H9 (cell line): ENCODE results near the gene SEPTIN3. TPM values are rescaled to one million over a fixed set of nuclear protein-coding genes. Genes with fewer than 3 reads are reported as not detected.

Experiments used
- DNase-seq: peaks from one replicate; pipeline ENCODE4 v3.0.0-alpha.2; 2017
- H2AFZ ChIP-seq: one replicate; pipeline ENCODE4 v1.6.1; 2013; ENCODE audit warnings: mild to moderate bottlenecking, low read length, control low read depth, moderate library complexity
- H2AK5ac ChIP-seq: 2 replicates; pipeline ENCODE4 v1.6.1; 2013; ENCODE audit warnings: low read length, control low read depth, mixed read lengths; ENCODE audit not compliant: insufficient read length
- H2BK120ac ChIP-seq: one replicate; pipeline ENCODE4 v1.6.1; 2013; ENCODE audit warnings: low read depth, mild to moderate bottlenecking, low read length, control low read depth, inconsistent platforms; ENCODE audit not compliant: poor library complexity, severe bottlenecking
- H2BK12ac ChIP-seq: 2 replicates; pipeline ENCODE4 v1.6.1; 2013; ENCODE audit warnings: low read length, control low read depth, mixed read lengths, low read depth; ENCODE audit not compliant: insufficient read length
- H2BK15ac ChIP-seq: 2 replicates; pipeline ENCODE4 v1.6.1; 2013; ENCODE audit warnings: low read depth, low read length, control low read depth
- H2BK20ac ChIP-seq: one replicate; pipeline ENCODE4 v1.6.1; 2013; ENCODE audit warnings: low read depth, mild to moderate bottlenecking, low read length, control low read depth, inconsistent platforms; ENCODE audit not compliant: poor library complexity, severe bottlenecking
- H2BK5ac ChIP-seq: 2 replicates; pipeline ENCODE4 v1.6.1; 2013; ENCODE audit warnings: low read length, control low read depth, mixed read lengths; ENCODE audit not compliant: insufficient read length
- H3K14ac ChIP-seq: 2 replicates; pipeline ENCODE4 v1.6.1; 2013; ENCODE audit warnings: low read length, control low read depth; ENCODE audit not compliant: insufficient read depth
- H3K18ac ChIP-seq: 2 replicates; pipeline ENCODE4 v1.6.1; 2013; ENCODE audit warnings: low read depth, mild to moderate bottlenecking, mixed read lengths, low read length, control low read depth; ENCODE audit not compliant: insufficient read length
- H3K23ac ChIP-seq: 2 replicates; pipeline ENCODE4 v1.6.1; 2013; ENCODE audit warnings: low read length, control low read depth, mixed read lengths, low read depth; ENCODE audit not compliant: insufficient read length
- H3K23me2 ChIP-seq: 2 replicates; pipeline ENCODE4 v1.6.1; 2013; ENCODE audit warnings: low read depth, mild to moderate bottlenecking, mixed read lengths, low read length, control low read depth; ENCODE audit not compliant: insufficient read length, poor library complexity, severe bottlenecking
- H3K27ac ChIP-seq: 2 replicates; pipeline ENCODE4 v1.5.1; 2013; ENCODE audit warnings: low read length, control low read depth, mixed read lengths, low read depth; ENCODE audit not compliant: insufficient read length
- H3K27me3 ChIP-seq: 2 replicates; pipeline ENCODE4 v1.6.1; 2013; ENCODE audit warnings: low read length, control low read depth, inconsistent platforms; ENCODE audit not compliant: insufficient read depth
- H3K4ac ChIP-seq: 2 replicates; pipeline ENCODE4 v1.6.1; 2013; ENCODE audit warnings: low read depth, mild to moderate bottlenecking, control low read depth, inconsistent platforms, low read length, moderate library complexity
- H3K4me1 ChIP-seq: 2 replicates; pipeline ENCODE4 v1.6.1; 2013; ENCODE audit warnings: low read length, control low read depth, inconsistent platforms; ENCODE audit not compliant: insufficient read depth
- H3K4me2 ChIP-seq: 2 replicates; pipeline ENCODE4 v1.6.1; 2013; ENCODE audit warnings: low read length, control low read depth, mixed read lengths; ENCODE audit not compliant: insufficient read length, insufficient read depth
- H3K56ac ChIP-seq: 2 replicates; pipeline ENCODE4 v1.6.1; 2013; ENCODE audit warnings: low read depth, mild to moderate bottlenecking, mixed read lengths, low read length, control low read depth; ENCODE audit not compliant: insufficient read length
- H3K79me1 ChIP-seq: 2 replicates; pipeline ENCODE4 v1.6.1; 2013; ENCODE audit warnings: low read depth, mild to moderate bottlenecking, moderate library complexity, low read length, control low read depth, inconsistent platforms; ENCODE audit not compliant: insufficient read depth, poor library complexity, severe bottlenecking
- H3K79me2 ChIP-seq: 2 replicates; pipeline ENCODE4 v1.6.1; 2013; ENCODE audit warnings: low read length, control low read depth, inconsistent platforms; ENCODE audit not compliant: insufficient read depth
- H3K9ac ChIP-seq: 2 replicates; pipeline ENCODE4 v1.6.1; 2013; ENCODE audit warnings: low read length, control low read depth, mixed read lengths; ENCODE audit not compliant: insufficient read length; ENCODE audit errors: extremely low read depth
- H3K9me3 ChIP-seq: one replicate; pipeline ENCODE4 v1.6.1; 2013; ENCODE audit warnings: low read depth, low read length, inconsistent platforms; ENCODE audit not compliant: control insufficient read depth
- H3T11ph ChIP-seq: one replicate; pipeline ENCODE4 v1.6.1; 2013; ENCODE audit warnings: mild to moderate bottlenecking, low read length, control low read depth, inconsistent platforms
- H4K20me1 ChIP-seq: one replicate; pipeline ENCODE4 v1.6.1; 2013; ENCODE audit not compliant: control insufficient read depth, insufficient read length, insufficient read depth
- H4K5ac ChIP-seq: 2 replicates; pipeline ENCODE4 v1.6.1; 2013; ENCODE audit warnings: low read depth, mild to moderate bottlenecking, mixed read lengths, low read length, control low read depth; ENCODE audit not compliant: insufficient read length
- H4K8ac ChIP-seq: replicated peaks from 2 replicates; pipeline ENCODE4 v1.6.1; 2013; ENCODE audit warnings: low read length, control low read depth, mixed read lengths, low read depth; ENCODE audit not compliant: insufficient read length
- H4K91ac ChIP-seq: 2 replicates; pipeline ENCODE4 v1.6.1; 2013; ENCODE audit warnings: low read depth, mild to moderate bottlenecking, moderate library complexity, mixed read lengths, low read length, control low read depth; ENCODE audit not compliant: insufficient read length
- H3K27ac Mint-ChIP-seq, 3 experiments: 2 replicates in 2 of 3; 3 replicates in 1 of 3; pipeline ENCODE4 v1.8.0; 2020 to 2021; ENCODE audit warnings: mixed read lengths in 3 of 3, mild to moderate bottlenecking in 1 of 3, moderate library complexity in 1 of 3
- H3K27me3 Mint-ChIP-seq: 2 replicates; pipeline ENCODE4 v1.8.0; 2021; ENCODE audit warnings: low read depth, mild to moderate bottlenecking, moderate library complexity, mixed read lengths
- H3K36me3 Mint-ChIP-seq, 3 experiments: 2 replicates in 2 of 3; 3 replicates in 1 of 3; pipeline ENCODE4 v1.8.0; 2020 to 2021; ENCODE audit warnings: low read depth in 3 of 3, mixed read lengths in 3 of 3; ENCODE audit not compliant: insufficient read depth in 1 of 3
- H3K4me1 Mint-ChIP-seq, 2 experiments: 2 replicates each; pipeline ENCODE4 v1.8.0; 2020; ENCODE audit warnings: mixed read lengths in 2 of 2
- H3K4me3 Mint-ChIP-seq, 2 experiments: 2 replicates in 1 of 2; 3 replicates in 1 of 2; pipeline ENCODE4 v1.8.0; 2020 to 2021; ENCODE audit warnings: mild to moderate bottlenecking in 2 of 2, mixed read lengths in 2 of 2, moderate library complexity in 1 of 2
- H3K9me3 Mint-ChIP-seq, 2 experiments: 2 replicates in 1 of 2; 3 replicates in 1 of 2; pipeline ENCODE4 v1.8.0; 2020; ENCODE audit warnings: mild to moderate bottlenecking in 2 of 2, mixed read lengths in 2 of 2, moderate library complexity in 1 of 2
- WGBS: extraction: QIAGEN DNeasy Blood & Tissue Kit; methylation state at CpG from one replicate; pipeline ENCODE4 v1.1.7; 2013; ENCODE audit warnings: missing lambda C conversion rate, low lambda C conversion rate, mixed read lengths; ENCODE audit not compliant: insufficient read length; ENCODE audit errors: extremely low coverage; 5-methylcytosine and 5-hydroxymethylcytosine counted together
- total RNA-seq: library from RNA; stranded (reverse); gene quantifications from 2 replicates; pipeline ENCODE4 v1.2.1, GENCODE V29; 2021
- TF ChIP-seq, protein P1 (sequence below): fragments of 200-600 bp; sonication (generic); conservative IDR thresholded peaks from 3 replicates; pipeline ENCODE4 v1.8.0; 2021; ENCODE audit warnings: antibody characterized with exemption, mild to moderate bottlenecking

SEPTIN3 gene
- total RNA-seq, 1 experiment from 2014 or later, result 33.3 TPM

DNA sequence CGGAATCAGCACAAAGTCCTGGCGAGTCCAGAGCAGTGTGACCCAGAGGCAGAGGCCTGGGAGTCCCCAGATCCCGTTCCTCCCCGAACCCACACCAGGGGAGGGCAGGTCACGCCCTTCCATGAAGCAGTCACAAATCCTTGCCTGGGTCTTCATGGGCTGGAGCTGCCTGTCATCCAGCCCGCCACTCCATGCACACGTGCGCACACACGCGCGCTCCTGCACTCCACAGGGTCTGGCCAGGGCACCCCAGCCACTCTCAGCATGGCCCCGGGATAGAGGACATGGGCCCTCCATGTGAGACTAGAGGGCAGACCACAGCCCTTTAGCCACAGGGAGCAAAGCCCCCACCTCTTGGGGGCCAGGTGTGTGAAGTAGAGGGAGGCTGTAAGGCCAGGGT, 36.9 kb upstream of the SEPTIN3 start:
- Histone ChIP-seq H4K8ac (no peak overlapping the region), H4K5ac (no peak overlapping the region), H3K79me2 (no peaks in the 10 kb centered on the region), H3K79me1 (no peaks in the 10 kb centered on the region), H3K9ac (no peak overlapping the region), H3K23me2 (no peaks in the 10 kb centered on the region), H3K4ac (no peak overlapping the region), H3T11ph (no peak overlapping the region), H3K4me1 (no peaks in the 10 kb centered on the region), H2AK5ac (no peak overlapping the region), H4K91ac (no peak overlapping the region), H3K14ac (no peak overlapping the region), H2BK15ac (no peak overlapping the region), H2BK120ac (no peak overlapping the region), H3K56ac (no peak overlapping the region), H3K4me2 (no peak overlapping the region), H2BK5ac (no peak overlapping the region), H2AFZ (no peak overlapping the region), H3K27ac (no peak overlapping the region), H3K9me3 (no peaks in the 10 kb centered on the region), H2BK20ac (no peak overlapping the region), H3K23ac (no peak overlapping the region), H4K20me1 (no peaks in the 10 kb centered on the region), H3K18ac (no peak overlapping the region), H2BK12ac (no peak overlapping the region), H3K27me3 (no peaks in the 10 kb centered on the region)
- H3K9me3 Mint-ChIP-seq, result no peaks in the 10 kb centered on the region
- no peak for DNase-seq
- TF ChIP-seq, protein P1, sequence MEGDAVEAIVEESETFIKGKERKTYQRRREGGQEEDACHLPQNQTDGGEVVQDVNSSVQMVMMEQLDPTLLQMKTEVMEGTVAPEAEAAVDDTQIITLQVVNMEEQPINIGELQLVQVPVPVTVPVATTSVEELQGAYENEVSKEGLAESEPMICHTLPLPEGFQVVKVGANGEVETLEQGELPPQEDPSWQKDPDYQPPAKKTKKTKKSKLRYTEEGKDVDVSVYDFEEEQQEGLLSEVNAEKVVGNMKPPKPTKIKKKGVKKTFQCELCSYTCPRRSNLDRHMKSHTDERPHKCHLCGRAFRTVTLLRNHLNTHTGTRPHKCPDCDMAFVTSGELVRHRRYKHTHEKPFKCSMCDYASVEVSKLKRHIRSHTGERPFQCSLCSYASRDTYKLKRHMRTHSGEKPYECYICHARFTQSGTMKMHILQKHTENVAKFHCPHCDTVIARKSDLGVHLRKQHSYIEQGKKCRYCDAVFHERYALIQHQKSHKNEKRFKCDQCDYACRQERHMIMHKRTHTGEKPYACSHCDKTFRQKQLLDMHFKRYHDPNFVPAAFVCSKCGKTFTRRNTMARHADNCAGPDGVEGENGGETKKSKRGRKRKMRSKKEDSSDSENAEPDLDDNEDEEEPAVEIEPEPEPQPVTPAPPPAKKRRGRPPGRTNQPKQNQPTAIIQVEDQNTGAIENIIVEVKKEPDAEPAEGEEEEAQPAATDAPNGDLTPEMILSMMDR, result no peak
- no peak overlapping the region for H3K27ac Mint-ChIP-seq
- H3K36me3 Mint-ChIP-seq, result peaks cover 5 to 15% (median 14%) of the 10 kb centered on the region in 3 experiments; a peak in 6 of 7 replicates
- no peak overlapping the region for H3K4me3 Mint-ChIP-seq
- peaks cover 26% of the 10 kb centered on the region for H3K27me3 Mint-ChIP-seq
- WGBS, result no CpG with 5 or more reads among the region's 12 CpGs
- H3K4me1 Mint-ChIP-seq, result peaks cover 17 to 21% of the 10 kb centered on the region in 2 experiments
